ENCODE measurements around the gene TMEM79.
A peak's percentile ranks its signal among the peaks of the same experiment; 100 is the strongest.

TMEM79 gene

GRCh38 chr1:156249593-156249992 lies 34.5 kb upstream of the TMEM79 start:
- H3K4me3 ChIP-seq (replicated peaks in 1 of 2; ENCODE audit: low read depth in 2 of 2, low read length in 2 of 2), result no peak overlapping the region
- no peak for DNase-seq (ENCODE audit: low read depth in 2 of 2)
- no peak for TF ChIP-seq CTCF (IDR thresholded peaks at IDR 0.05; ENCODE audit: low read depth, low read length)

GRCh38 chr1:156251527-156251926 lies 32.6 kb upstream of the TMEM79 start:
- peak in 1 of 2 donors; percentile 38 for DNase-seq (ENCODE audit: low read depth in 2 of 2)
- no peak overlapping the region for H3K4me3 ChIP-seq (replicated peaks in 1 of 2; ENCODE audit: low read depth in 2 of 2, low read length in 2 of 2)
- no peak for TF ChIP-seq CTCF (IDR thresholded peaks at IDR 0.05; ENCODE audit: low read depth, low read length)

DNA sequence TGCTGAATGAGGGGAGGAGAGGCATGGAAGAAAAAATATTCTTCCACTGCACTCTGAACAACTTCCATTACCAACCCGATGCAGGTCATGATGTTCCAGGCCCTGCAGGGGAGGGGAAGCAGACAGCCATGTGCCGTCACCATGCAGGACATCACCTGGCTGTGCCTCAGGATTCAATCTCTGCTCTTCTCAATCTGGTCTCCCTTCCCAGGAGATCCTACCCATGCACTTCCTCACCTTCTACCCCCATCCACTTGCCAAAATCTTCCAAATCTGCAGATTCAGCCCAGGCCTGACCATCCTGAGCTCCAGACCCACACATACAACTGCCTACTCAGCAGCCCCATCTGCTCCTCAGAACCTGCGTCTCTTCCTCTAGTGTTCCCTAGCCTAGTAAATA lies 30.5 kb upstream of the TMEM79 start:
- no peak for TF ChIP-seq CTCF (IDR thresholded peaks at IDR 0.05; ENCODE audit: low read depth, low read length)
- DNase-seq (ENCODE audit: low read depth in 2 of 2), result no peak
- H3K4me3 ChIP-seq (replicated peaks in 1 of 2; ENCODE audit: low read depth in 2 of 2, low read length in 2 of 2), result no peak overlapping the region

DNA sequence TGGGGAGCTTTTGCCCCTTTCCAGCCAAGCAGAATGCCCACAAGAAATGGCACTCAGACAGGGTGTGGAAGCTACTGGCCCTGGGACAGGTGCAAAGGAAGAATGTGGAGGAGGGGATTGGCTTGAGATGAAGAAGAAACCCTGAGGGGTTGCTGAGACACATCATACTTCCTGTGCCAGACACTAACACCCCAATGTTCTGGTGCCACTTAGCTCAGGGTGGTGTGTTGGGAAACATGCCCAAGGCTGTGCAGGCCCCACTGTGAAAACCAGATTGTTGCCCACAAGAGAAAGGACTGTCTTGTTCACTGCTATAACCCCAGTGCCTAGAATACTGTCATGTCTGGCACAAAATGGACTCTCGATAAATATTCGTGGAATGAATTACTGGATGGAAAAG lies 26.4 kb upstream of the TMEM79 start:
- H3K4me3 ChIP-seq (replicated peaks in 1 of 2; ENCODE audit: low read depth in 2 of 2, low read length in 2 of 2), result no peak overlapping the region
- DNase-seq (ENCODE audit: low read depth in 2 of 2), result no peak
- TF ChIP-seq CTCF (IDR thresholded peaks at IDR 0.05; ENCODE audit: low read depth, low read length), result no peak

DNA sequence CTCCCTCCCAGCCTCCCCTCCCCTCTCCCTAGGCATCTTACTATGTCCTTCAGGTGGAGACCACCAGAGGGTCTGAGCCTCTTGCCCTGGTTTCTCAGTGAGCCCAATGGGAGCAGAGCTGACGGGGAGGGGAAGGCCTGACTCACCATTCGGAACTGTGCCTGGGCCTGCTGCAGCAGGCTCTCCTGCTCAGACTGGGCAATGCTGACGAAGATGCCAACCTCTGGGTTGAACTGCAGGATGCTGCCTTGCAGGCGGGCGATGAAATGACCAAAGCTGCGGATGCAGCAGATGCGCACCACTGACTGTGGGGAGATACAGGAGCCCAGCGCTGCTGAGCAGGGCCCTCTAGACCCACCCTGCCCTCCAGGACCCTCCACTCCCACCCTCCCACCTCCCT lies 25.3 kb upstream of the TMEM79 start:
- H3K4me3 ChIP-seq (replicated peaks in 1 of 2; ENCODE audit: low read depth in 2 of 2, low read length in 2 of 2), result no peak overlapping the region
- no peak for DNase-seq (ENCODE audit: low read depth in 2 of 2)
- no peak for TF ChIP-seq CTCF (IDR thresholded peaks at IDR 0.05; ENCODE audit: low read depth, low read length)

- DNase-seq (ENCODE audit: low read depth in 2 of 2), result no peak
- no peak for TF ChIP-seq CTCF (IDR thresholded peaks at IDR 0.05; ENCODE audit: low read depth, low read length)
- H3K4me3 ChIP-seq (replicated peaks in 1 of 2; ENCODE audit: low read depth in 2 of 2, low read length in 2 of 2), result no peak overlapping the region
Observed at GRCh38 chr1:156259805-156260204, 24.3 kb upstream of the TMEM79 start.

DNA sequence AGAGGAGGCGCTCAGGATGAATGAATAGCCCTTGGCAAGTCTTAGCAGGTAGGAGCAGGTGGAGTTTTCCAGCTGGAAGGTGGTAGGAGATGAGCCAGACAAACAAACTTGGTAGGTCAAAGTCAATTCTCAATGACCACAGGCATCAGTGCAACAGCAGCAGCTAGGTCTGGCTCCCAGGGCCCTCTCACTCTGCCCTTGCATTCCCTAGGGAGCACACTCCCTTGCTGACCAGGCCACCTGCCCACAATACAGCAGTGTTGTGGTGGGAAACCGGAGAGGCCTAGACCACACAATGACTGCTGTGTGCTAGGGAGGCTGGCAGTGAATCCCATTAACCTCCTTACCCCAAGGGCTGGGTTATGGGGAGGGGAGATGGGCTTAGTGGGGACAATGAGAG lies 23.2 kb upstream of the TMEM79 start:
- no peak for TF ChIP-seq CTCF (IDR thresholded peaks at IDR 0.05; ENCODE audit: low read depth, low read length)
- H3K4me3 ChIP-seq (replicated peaks in 1 of 2; ENCODE audit: low read depth in 2 of 2, low read length in 2 of 2), result no peak overlapping the region
- DNase-seq (ENCODE audit: low read depth in 2 of 2), result no peak
